ENCODE results near the gene RPL21.

- TF ChIP-seq CTCF (IDR thresholded peaks at IDR 0.05; ENCODE audit: poor library complexity) (no peak), EZH2 (IDR thresholded peaks at IDR 0.05; ENCODE audit: borderline replicate concordance) (no peak), EZH2phosphoT487 (IDR thresholded peaks at IDR 0.05; ENCODE audit: low read depth, severe bottlenecking, unreplicated experiment) (no peak)
Observed at GRCh38 chr13:27264181-27264580, 12.8 kb downstream of the RPL21 start.
